ENCODE measurements around the gene PXMP4.

The PXMP4 gene

DNA sequence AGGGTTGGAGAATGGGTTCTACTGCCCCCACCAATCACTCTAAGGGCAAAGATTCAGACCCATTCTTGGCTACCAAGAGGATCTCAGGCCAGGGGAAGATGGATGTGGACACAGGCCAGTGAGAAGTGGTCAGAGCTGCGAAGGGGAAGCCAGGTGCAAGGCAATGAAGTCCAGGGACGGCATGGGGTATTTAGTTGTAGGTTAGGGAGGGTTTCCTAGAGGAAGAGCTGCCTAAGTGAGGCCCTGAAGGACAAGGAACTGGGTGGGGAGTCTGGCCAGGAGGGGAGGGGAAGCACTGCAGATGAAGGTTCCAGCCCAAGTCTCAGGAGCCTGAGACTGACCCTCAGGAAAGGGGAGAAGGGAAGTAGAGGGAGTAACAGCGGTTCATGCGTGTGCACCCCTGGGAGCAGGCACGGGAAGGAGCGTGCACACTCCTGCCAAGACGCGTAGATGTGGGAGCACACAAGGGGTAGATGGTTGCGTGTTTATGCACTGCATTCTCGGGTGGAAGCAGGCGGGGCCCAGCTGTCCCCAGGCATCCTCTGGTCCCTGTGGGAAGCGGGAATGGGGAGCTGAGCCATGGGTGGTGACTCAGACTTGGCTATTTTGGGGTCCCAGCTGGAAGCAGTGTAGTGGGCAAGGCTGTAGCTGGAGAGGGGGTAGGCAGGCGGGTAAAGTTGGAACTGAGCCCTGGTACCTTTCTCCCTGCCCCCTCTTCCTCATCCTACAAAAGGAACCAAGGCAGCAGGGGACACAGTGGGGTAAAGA lies 50.1 kb downstream of the PXMP4 start:
- DNase-seq (ENCODE audit: low read depth in 2 of 2), result no peak

DNA sequence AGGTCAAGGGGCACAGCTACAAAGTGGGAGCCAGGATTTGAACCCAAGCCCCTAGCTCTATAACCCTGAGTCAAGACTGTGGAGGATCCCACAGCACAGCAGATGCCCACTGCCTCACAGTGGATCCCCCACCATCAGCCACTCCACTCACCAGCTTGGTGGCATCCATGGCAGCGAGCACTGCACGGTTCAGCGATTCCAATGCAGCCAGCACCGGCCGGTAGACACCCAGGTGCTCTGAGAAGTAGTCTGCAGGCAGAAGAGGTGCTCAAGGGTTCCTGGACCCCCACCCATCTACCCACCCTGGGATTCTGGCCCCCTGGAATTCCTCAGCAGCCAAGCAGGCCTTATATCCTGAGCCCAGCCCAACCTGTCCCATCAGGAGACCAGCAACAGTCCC lies 50.9 kb downstream of the PXMP4 start:
- no peak for DNase-seq (ENCODE audit: low read depth in 2 of 2)

DNA sequence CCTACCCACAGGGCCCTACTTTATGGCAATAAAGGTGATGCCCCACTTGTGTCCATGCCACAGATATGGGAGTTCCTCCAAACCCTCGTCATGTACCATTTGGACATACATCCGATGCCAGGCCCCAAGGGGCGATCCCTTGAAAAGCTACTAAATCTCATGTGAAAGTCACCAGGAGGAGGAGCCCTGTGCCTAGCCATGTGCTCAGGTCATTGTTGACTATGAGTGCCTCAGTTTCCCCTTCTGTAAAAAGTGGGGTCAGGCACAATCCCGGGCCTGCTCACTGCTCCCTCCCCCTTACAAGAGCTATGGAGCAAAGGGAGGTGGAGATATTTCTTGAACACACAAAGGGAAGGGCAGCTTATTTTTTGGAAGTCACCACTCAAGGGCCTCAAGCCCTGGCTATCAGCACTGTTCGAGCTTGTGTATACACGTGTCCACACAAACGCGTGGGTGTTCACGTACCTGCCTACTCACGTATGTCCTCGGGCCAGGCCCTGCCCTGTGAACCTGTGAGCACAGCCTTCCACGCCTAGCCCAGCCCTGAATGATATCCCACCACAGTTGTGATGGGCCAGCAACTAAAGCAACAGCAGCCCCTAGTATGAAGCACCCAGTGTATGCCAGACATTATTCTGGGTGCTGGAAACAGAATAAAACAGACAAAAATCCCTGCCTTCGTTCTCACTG lies 51.5 kb downstream of the PXMP4 start:
- no peak for DNase-seq (ENCODE audit: low read depth in 2 of 2)

DNA sequence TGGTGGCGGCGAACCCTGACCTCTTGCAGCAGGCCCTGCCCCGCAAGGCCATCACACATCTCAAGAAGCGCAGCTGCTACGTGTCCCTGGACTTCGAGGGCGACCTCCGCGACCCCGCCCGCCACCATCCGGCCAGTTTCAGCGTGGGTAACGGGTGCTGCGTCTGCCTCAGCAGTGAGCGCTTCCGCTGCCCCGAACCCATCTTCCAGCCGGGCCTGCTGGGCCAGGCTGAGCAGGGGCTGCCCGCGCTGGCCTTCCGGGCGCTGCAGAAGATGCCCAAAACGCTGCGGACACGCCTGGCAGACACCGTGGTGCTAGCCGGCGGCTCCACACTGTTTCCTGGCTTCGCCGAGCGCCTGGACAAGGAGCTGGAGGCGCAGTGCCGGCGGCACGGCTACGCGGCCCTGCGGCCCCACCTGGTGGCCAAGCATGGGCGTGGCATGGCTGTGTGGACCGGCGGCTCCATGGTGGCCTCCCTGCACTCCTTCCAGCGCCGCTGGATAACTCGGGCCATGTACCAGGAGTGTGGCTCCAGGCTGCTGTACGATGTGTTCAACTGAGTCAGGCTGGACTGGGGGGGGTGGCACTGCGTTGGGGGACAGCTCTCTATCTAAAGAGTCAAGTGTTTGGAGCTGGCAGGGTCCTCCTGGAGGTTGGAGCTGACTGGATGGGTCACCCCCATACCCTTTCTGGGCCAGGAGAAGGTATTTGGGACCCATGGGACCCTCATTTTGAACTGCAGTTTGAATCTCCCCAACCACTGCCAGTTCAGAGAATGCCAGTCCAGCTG lies 52.2 kb downstream of the PXMP4 start:
- no peak for DNase-seq (ENCODE audit: low read depth in 2 of 2)

DNA sequence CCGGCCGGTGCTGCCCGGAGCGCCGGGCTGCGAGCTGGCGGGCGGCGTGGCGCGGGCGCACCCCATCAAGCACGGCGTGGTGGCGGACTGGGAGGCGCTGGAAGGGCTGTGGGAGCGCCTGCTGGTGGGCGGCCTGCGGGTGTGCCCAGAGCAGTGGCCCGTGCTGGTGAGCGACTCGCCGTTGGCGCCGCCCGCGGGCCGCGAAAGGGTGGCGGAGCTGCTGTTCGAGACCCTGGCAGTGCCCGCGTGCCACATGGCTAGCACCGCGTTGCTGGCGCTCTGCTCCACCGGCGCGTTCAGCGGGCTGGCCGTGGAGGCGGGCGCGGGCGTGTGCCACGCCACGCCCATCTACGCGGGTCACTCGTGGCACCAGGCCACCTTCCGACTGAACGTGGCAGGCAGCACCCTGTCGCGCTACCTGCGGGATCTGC lies 52.9 kb downstream of the PXMP4 start:
- DNase-seq (ENCODE audit: low read depth in 2 of 2), result no peak

DNA sequence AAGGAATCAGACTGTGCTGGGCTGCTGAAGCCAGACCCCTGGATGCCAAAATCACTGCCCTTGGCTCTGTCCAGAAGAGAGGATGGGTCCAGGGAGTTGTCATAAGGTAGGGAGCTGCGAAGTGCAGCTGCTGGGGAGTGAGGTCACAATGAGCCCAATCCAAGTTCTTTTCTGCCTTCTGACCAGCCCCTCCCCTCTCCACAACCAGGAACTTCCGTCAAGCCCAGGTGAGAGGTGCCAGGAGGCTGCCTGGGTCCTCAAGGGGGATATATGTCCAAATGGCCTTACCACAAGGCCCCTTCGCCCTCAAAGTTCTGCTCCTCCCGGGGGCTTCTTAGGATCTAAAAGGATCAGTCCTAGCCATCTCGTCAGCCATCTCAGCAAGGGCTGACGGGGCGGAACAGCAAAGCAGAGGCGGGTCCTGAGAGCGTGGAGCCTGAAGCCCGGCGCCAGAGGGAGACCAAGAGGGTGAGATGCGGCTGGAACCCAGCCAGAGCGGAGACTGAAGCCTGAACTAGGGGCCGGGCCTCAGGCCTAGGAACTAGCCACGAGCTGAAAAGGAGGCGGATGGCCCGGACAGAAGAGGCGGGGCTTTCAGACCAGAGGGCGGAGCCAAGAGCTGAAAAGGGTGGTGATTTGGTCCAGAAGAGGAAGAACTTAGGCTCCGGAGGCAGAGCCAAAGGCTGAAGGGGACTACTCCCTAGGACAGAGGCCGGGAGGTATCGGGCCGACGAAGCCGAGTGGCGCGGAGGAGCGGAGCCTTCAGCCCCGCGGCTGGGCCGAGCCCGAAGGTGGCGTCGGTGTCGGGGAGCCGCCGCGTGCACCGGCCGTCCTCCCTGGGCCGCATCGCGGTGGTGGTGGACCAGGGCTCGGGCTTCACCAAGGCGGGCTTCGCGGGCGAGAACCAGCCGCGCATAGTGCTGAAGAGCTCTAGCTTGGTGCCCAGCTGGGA lies 53.5 kb downstream of the PXMP4 start, which contains the start of gene ACTL10:
Gene ACTL10 (plus strand): TSS at position 651 of the 952 bp plus-strand sequence. CDS start 555 bp downstream, outside the sequence.
- peak; percentile 83 to 84 for DNase-seq (ENCODE audit: low read depth in 2 of 2)

DNA sequence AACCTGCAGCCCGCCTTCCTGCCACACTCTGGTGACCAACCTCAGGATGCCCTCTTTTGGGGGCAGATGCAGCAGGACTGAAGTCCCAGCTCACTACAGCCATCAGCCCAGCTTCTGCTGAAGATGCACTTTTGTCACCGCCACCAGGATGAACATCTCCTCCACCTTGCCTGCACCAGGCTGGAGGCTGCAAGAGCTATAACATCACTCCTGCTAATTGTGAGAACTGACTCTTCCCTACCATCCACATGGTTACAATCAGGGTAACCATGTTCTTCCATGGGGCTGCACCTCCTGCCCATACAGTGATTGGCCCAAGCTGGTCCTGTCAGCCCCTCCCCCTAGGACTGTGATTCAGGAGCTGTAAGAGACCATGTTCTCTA lies 55.4 kb downstream of the PXMP4 start:
- DNase-seq (ENCODE audit: low read depth in 2 of 2), result no peak

DNA sequence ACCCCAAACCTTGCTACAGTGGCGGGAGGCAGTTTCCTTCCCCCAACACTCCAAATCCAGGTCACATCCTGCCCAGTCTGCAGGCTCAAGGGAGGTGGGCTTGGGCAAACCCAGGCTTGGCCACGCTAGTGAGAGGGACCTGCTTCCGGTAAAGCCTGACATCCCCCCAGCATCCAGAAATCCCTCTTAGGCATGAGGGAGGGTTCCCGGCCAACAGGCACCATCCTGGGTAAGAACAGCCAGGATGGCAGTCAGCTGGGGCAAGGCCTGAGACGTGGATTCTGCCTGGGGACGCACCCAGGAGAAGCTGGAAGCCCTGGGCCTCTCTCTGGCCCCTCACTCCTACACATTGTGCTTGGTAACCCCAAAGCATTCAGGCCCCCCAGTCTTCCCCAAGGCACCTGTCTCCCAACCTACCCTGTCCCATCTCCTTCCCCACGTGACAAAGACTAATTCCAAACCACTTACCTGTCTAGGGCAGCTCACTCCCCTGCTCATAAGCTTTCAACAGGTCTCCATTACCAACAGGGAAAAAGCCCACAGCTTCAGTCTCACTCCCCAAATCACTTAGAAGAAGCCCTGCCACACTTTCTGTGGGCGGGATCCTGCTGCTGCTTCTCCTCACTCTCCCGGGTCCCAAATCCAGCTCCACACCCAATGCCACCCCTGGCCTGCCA lies 55.9 kb downstream of the PXMP4 start:
- DNase-seq (ENCODE audit: low read depth in 2 of 2), result no peak

DNA sequence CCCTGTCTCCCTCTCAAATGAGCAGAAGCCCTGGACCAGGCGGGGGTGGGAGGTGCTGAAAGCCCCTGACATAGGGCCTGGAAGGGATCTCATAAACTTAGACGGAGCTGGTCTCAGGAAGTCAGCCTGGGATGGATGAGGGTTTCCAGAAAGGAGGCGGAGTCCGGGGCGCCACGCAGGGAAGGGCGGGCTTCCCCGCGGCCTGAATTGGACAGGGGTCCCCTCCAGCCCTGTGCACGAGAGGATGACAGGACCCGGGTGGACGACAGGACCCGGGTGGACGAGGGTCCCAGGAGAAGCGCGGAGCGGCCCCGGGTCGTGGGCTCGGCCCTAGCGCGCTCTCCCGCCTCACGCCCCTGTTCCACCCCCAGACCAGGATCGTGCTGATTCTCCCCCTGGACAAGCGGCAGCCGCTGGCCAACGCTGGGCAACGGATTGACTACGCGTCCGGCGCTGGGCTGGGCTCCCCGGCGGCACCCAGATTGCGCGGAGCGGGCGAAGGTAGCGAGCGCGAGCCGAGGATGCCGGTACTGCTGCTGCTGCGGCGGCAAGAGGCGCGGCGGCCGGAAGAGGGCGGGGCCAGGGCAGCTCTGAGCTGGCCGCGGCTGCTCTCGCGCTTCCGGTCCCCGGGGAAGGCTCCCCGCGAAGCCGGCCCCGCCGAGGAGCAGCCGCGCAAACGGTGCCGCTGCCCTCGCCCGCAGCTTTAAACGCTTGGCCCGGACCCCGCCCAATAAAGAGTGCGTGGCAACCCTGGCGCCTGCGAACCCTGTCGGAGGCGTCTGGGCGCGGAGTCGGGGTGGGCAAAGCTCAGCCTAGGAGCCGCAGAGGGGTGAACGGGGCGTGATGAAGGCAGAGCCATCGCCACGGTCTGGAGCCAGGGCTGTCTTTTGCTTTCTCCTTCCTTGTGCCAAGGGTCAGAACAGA lies 56.7 kb downstream of the PXMP4 start:
- no peak for DNase-seq (ENCODE audit: low read depth in 2 of 2)

DNA sequence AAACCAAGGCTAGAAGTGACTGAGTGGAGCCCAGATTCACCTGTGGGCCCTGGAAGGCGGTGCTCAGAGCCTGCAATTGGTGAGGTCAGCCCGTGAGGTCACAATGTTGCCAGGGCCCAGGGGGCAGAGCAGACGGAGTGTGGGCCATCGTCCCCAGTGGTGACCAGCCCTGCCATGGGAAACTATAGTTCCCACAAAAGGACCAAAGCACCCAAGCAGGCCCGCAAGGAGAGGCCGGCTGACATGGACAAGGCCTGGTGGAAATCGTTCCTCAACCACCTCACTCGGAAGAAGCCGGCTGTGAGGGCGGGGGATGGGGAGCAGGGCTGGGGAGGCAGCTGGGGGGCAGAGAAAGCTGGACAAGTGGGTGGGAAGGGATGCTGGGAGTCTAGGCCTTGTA lies 57.9 kb downstream of the PXMP4 start, which contains the start of gene C20orf144:
Gene C20orf144 (plus strand): TSS at position 156 of the 400 bp plus-strand sequence. CDS start 19 bp downstream, at position 175.
- DNase-seq (ENCODE audit: low read depth in 2 of 2), result no peak

DNA sequence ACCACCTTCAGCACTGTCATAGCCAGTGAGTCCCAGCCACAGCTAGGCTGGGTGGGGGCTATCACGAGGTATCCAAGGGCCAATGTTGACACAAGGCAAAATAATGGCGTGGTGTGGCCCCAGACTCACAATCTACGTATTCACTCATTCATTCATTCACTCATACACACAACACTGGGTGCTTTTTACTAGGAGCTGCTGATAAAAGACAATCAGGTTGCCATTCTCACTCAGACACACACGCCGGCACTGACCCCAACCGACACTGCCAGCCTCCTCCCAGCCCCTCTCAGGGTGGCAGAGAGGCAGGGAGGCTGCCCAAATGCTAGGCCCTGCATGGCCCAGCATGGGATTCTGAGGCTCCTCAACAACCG lies 59.4 kb downstream of the PXMP4 start:
- DNase-seq (ENCODE audit: low read depth in 2 of 2), result no peak

DNA sequence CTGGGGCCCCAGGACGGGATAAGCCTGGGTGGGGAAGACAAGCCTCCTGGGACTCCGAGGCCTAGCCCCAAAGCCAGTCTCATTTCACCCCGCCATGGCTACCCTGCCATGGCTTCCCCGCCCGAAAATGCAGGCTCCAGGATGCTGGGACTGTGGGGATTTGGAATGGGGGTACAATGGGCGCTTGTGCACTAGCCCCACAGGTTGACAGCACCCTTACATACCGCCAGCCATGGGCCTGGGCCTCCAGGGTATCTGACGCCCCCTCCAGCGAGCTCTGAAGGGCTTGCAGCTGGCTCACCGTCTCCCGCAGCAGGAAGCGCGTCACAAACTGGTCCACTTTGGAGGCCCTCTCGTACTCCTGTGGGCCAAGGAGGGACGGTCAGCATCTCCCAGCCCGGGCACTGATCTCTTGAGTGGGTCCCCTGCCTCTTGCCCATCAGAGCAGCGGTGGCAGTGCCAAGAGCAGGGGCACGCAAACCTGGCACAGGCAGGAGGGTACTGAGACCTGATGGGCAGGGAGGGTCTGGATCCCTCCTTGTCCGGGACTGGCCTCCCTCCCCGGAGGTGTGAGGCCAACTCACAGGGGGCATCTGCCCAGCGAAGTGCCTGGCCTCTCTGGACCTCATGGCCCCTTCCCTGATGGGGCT lies 60.0 kb downstream of the PXMP4 start:
- no peak for DNase-seq (ENCODE audit: low read depth in 2 of 2)

DNA sequence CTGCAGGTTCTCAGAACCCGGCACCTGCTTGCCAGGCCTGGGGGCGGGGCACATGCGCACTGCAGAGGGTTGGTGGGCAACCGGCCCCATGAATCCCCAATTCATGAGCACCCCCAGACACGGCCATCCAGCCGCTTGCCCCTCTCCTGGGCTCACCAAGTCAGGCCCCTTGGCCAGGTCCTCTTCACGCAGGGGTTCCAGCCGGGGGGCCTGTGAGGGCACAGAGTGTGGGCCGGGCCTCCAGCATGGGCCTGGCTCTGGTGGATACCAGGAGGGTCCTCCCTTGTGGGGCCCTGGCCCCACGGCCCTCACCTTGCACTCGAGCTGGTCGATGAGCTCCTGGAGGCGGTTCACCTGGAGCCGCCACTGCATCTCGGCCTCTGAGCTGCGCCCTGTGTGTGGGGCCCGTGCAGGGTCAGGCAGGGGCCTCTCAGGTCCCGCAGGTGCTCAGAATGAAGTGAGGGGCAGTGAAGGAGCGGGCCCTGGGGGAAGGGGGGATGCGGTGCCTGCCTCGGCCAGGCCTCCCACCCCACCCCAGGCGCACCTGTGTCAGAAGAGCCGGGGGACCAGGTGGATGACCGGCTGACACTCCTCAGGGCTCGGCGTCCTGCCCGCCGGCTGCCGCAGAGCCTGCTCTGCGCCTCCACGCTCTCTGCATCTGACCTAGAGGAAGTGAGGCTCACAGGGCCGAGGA lies 60.6 kb downstream of the PXMP4 start:
- DNase-seq (ENCODE audit: low read depth in 2 of 2), result no peak

DNA sequence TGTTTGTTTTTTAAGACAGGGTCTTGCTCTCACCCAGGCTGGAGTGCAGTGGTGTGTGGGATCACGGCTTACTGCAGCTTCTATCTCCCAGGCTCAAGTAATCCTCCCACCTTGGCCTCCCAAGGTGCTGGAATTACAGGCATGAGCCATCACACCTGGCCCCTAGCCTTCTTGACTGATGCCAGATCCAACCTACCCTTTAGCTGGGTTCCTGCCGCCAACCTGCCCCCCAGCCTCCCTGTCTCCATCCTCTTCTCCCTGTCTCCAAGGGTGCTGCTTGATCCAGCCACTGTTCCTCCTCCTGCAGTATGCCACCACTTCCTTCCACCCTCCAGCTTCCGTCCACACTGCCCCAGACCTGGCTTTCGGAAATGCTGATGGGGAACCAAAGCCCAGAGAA lies 61.2 kb downstream of the PXMP4 start:
- DNase-seq (ENCODE audit: low read depth in 2 of 2), result no peak

DNA sequence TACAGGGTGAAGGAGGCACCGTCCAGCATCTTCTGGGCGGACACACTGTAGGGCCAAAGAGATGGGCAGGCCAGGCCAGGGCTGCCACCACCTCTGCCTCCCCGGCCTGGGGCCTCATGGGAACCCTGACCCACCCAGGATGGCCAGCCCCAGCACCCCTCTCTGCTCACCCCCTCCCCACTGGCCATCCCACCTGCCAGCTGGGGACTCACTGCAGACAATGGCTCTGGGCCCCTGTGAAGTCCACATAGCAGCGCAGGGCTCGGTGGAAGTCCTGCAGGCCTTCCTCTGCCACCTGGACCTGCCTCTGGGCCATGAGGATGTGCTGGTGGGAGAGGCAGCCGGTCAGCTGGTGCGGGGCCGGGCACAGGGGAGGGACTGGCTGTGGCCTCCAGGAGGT lies 61.6 kb downstream of the PXMP4 start:
- no peak for DNase-seq (ENCODE audit: low read depth in 2 of 2)

DNA sequence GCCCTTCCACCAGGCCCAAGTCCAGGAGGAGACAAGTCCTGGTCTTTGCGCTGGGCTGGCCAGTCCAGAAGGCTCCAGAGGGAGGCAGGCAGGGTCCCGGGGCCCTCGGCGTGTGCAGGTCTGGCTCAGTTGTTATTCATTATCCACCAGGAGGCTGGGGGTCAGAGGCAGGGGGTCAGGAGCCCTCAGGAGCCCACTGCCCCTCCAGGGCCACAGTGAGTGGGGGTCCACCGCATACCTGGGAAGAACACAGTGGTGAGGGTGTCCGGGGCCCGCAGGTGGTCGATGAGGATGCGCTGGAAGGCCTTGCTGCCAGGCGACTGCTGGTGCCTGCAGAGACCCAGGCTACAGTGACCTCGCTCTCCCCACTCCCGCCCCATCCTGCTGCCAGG lies 62.4 kb downstream of the PXMP4 start:
- DNase-seq (ENCODE audit: low read depth in 2 of 2), result no peak

DNA sequence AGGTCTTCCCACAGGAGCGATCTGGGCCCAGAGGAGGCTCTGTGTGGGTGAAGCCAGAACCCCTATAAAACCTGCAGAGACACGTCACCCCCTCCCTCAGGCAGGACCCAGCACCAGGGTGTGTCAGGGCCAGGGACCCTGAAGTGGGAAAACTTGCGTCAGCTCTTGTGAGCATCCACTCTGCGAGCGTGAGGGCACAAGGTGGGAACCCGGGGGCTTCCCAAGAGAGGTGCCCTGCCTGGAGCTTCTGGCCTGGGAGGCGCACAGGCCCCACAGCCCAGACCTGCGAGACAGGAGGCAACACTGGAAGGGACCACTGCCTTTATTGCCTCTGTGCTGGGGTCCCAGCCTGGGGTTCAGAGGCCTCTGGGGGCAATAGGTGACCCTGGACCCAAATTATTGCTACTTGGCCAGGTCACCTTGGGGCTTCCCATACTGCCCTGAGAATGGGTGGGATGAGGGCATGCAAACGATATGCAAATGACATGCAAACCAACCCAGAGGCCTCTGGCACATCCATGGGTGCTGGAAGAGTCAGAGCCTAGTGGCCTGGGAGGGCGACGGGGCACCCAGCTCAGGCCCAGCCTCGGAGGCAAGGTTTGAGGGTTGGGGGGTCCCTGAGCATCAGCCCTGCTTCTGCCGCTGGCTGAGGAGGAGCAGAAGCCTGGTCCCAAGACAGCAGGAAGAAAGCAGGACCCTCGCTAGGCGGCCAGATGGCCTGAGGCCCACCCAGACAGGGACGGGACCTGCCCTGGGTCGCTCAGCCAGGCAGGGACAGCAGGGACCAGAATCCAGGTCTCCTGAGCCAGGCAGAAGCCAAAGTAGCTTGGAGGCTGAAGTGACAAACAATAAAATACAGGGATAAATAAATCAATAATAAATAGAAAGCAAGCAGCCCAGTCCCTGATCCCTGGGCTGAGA lies 63.1 kb downstream of the PXMP4 start:
- no peak for DNase-seq (ENCODE audit: low read depth in 2 of 2)
